ENCODE measurements around the gene RREB1. TPM values are rescaled to one million over a fixed set of nuclear protein-coding genes. Genes with fewer than 3 reads are reported as not detected.

RREB1 gene
- total RNA-seq, 1 donor from 2014 or later, result 16.6 TPM

DNA sequence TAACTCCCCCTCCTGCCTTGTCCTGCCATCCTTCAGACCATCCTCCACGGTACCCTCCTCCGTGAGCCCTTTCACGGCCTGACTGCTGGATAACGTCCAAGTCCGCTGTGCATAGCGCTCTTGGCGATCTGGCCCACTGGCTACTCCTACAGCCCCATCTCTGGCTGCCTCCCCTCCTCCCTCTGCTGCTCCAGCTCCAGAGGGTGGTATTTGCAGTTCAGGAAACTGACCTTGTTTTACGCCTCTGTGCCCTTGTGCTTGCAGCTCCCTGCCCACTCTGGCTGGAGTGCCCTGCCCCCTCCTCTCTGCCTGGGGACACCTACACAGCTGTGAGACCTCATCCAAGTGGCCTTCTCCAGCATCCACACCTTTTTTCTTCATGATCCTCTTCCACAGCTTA is 6.5 kb upstream of the RREB1 start:
- TF ChIP-seq, protein P1, sequence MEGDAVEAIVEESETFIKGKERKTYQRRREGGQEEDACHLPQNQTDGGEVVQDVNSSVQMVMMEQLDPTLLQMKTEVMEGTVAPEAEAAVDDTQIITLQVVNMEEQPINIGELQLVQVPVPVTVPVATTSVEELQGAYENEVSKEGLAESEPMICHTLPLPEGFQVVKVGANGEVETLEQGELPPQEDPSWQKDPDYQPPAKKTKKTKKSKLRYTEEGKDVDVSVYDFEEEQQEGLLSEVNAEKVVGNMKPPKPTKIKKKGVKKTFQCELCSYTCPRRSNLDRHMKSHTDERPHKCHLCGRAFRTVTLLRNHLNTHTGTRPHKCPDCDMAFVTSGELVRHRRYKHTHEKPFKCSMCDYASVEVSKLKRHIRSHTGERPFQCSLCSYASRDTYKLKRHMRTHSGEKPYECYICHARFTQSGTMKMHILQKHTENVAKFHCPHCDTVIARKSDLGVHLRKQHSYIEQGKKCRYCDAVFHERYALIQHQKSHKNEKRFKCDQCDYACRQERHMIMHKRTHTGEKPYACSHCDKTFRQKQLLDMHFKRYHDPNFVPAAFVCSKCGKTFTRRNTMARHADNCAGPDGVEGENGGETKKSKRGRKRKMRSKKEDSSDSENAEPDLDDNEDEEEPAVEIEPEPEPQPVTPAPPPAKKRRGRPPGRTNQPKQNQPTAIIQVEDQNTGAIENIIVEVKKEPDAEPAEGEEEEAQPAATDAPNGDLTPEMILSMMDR (IDR thresholded peaks at IDR 0.05; ENCODE audit: insufficient read depth, low read length, severe bottlenecking), result no peak
- Histone ChIP-seq H3K4me3 (ENCODE audit: low read depth, low read length) (no peak overlapping the region), H3K36me3 (ENCODE audit: control insufficient read depth, insufficient read depth, low read length) (no peaks in the 10 kb centered on the region), H3K27me3 (ENCODE audit: control insufficient read depth, insufficient read depth, low read length) (no peaks in the 10 kb centered on the region)
- FAIRE-seq, result no peak
- DNase-seq (ENCODE audit: low read depth), result no peak

DNA sequence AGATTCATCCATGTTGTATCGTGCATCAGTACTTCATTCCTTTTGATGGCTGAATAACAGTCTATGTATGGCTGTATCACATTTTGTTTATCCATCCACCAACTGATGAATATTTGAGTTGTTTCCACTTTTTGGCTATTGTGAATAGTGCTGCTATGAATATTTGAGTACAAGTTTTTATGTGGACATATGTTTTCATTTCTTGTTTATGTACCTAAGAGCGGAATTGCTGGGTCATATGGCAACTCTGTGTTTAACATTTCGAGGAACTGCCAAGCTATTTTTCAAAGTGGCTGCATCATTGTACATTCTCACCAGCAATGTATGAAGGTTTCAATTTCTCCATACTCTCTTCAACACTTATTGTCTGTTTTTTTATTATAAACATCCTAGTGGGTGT is 3.0 kb upstream of the RREB1 start:
- Histone ChIP-seq H3K4me3 (ENCODE audit: low read depth, low read length) (no peak overlapping the region), H3K36me3 (ENCODE audit: control insufficient read depth, insufficient read depth, low read length) (no peaks in the 10 kb centered on the region), H3K27me3 (ENCODE audit: control insufficient read depth, insufficient read depth, low read length) (no peaks in the 10 kb centered on the region)
- FAIRE-seq (no peak), DNase-seq (ENCODE audit: low read depth) (no peak)
- TF ChIP-seq, protein P1 (IDR thresholded peaks at IDR 0.05; ENCODE audit: insufficient read depth, low read length, severe bottlenecking), result no peak

GRCh38 chr6:7106215-7106751 is 1.5 kb upstream of the RREB1 start:
- no peak overlapping the region for H3K4me3 ChIP-seq (ENCODE audit: low read depth, low read length)
- TF ChIP-seq, protein P1 (IDR thresholded peaks at IDR 0.05; ENCODE audit: insufficient read depth, low read length, severe bottlenecking), result no peak
- no peaks in the 10 kb centered on the region for H3K36me3 ChIP-seq (ENCODE audit: control insufficient read depth, insufficient read depth, low read length)
- no peak for FAIRE-seq
- DNase-seq (ENCODE audit: low read depth), result no peak
- H3K27me3 ChIP-seq (ENCODE audit: control insufficient read depth, insufficient read depth, low read length), result no peaks in the 10 kb centered on the region

GRCh38 chr6:7106752-7107577 is 796 bp upstream of the RREB1 start:
- Histone ChIP-seq H3K27me3 (ENCODE audit: control insufficient read depth, insufficient read depth, low read length) (no peaks in the 10 kb centered on the region), H3K36me3 (ENCODE audit: control insufficient read depth, insufficient read depth, low read length) (no peaks in the 10 kb centered on the region), H3K4me3 (ENCODE audit: low read depth, low read length) (peak overlapping the region; percentile 95)
- no peak for DNase-seq (ENCODE audit: low read depth)
- FAIRE-seq, result no peak
- TF ChIP-seq, protein P1 (IDR thresholded peaks at IDR 0.05; ENCODE audit: insufficient read depth, low read length, severe bottlenecking), result peak; percentile 52

DNA sequence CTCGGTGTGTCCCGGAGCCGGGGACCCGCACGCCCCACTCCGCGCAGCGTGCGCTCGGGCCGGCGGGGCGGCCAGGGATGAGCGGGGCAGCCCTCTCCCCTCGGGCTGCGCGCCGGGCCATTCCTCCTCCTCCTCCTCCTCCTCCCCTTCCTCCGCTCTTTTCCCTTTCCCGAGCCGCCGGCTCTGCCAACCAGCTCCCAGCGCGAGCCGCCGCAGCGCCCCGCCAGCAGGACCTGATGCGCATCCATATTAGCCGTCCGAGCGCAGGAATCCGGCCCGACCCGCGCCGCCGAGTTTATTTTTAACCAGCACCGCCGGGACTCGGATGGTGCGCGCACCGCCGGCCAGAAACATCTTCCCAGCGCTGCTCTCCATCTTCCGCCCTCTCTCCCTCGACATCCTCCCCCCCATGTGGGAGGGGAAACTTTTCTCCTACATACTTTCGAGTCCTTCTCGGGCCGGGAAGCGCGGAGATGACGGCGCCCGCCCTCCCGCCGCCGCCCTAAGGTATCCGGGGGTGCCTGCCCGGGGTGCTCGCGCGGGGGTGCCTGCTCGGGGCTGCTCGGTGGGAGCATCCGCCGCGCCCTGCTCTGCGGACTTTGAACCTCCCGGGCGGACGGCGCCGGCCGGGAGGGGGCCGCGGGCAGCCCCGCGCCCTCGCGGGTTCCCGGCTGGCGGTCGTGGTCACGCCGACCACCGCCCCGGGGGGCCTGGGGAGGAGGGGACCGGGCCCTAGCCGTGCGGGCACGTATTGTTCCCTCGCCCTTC is 619 bp downstream of the RREB1 start:
- DNase-seq (ENCODE audit: low read depth), result peak; percentile 27

More for the DNA sequence above, 619 bp downstream of the RREB1 start:
- Histone ChIP-seq H3K36me3 (ENCODE audit: control insufficient read depth, insufficient read depth, low read length) (no peaks in the 10 kb centered on the region), H3K4me3 (ENCODE audit: low read depth, low read length) (peak overlapping the region; percentile 95), H3K27me3 (ENCODE audit: control insufficient read depth, insufficient read depth, low read length) (no peaks in the 10 kb centered on the region)
- FAIRE-seq, result no peak
- TF ChIP-seq, protein P1 (IDR thresholded peaks at IDR 0.05; ENCODE audit: insufficient read depth, low read length, severe bottlenecking), result no peak

Measured in bronchial epithelial cell (primary cell).